K562 (cell line): ENCODE results near the gene HYPK. TPM values are rescaled to one million over a fixed set of nuclear protein-coding genes. Genes with fewer than 3 reads are reported as not detected.
A peak's percentile ranks its signal among the peaks of the same experiment; 100 is the strongest.

Source experiments
- AFF1 ChIP-seq, 2 experiments: fragments of 450-650 bp; IDR thresholded peaks; 2 replicates each; pipeline ENCODE4 v1.6.1; 2018; ENCODE audit warnings: mild to moderate bottlenecking in 2 of 2, low read depth in 1 of 2; ENCODE audit not compliant: partially characterized antibody in 2 of 2
- CEBPB ChIP-seq: fragments of 450-650 bp; IDR thresholded peaks from 2 replicates; pipeline ENCODE4 v1.6.1; 2016; ENCODE audit warnings: missing genetic modification characterization, missing compliant biosample characterization
- CEBPG ChIP-seq, 3 experiments: fragments of 200-800 bp in 1 of 3; sonication (Bioruptor generic) in 1 of 3; sonication (generic) in 1 of 3; formaldehyde crosslinking in 1 of 3; IDR thresholded peaks in 2 of 3; conservative IDR thresholded peaks in 1 of 3; 2 replicates each; pipeline versions ENCODE4 v1.6.1 to v1.8.0; 2016 to 2022; ENCODE audit warnings: missing compliant biosample characterization in 2 of 3, missing genetic modification characterization in 2 of 3, mild to moderate bottlenecking in 1 of 3, missing genetic modification reagents in 1 of 3
- E2F6 ChIP-seq, 2 experiments: IDR thresholded peaks; 2 replicates each; pipeline ENCODE4 v1.6.1; 2011; ENCODE audit warnings: borderline replicate concordance in 1 of 2, control low read depth in 1 of 2, low read depth in 1 of 2, low read length in 1 of 2, mild to moderate bottlenecking in 1 of 2, mixed read lengths in 1 of 2, moderate library complexity in 1 of 2; ENCODE audit not compliant: insufficient read depth in 1 of 2, insufficient read length in 1 of 2, poor library complexity in 1 of 2, severe bottlenecking in 1 of 2; ENCODE audit errors: extremely low read depth in 1 of 2
- FOXA3 ChIP-seq, 2 experiments: fragments of 450-650 bp in 1 of 2; sonication (generic) in 1 of 2; formaldehyde crosslinking; IDR thresholded peaks in 1 of 2; conservative IDR thresholded peaks in 1 of 2; 2 replicates each; pipeline versions ENCODE4 v1.4.0 to v1.8.0; 2020 to 2022; ENCODE audit warnings: mild to moderate bottlenecking in 2 of 2, missing genetic modification reagents in 1 of 2
- HMG20B ChIP-seq: fragments of 250-450 bp; sonication (Bioruptor Pico); IDR thresholded peaks from 2 replicates; pipeline ENCODE4 v1.5.0; 2021; ENCODE audit warnings: mild to moderate bottlenecking
- MLLT1 ChIP-seq, 2 experiments: fragments of 450-650 bp; IDR thresholded peaks; 2 replicates each; pipeline ENCODE4 v1.6.1; 2016
- ZNF3 ChIP-seq: fragments of 250-450 bp; sonication (Bioruptor Pico); IDR thresholded peaks from 2 replicates; pipeline ENCODE4 v1.5.0; 2021; ENCODE audit warnings: mild to moderate bottlenecking, moderate library complexity
- ZNF764 ChIP-seq: fragments of 250-450 bp; sonication (Bioruptor Pico); IDR thresholded peaks from 2 replicates; pipeline ENCODE4 v1.4.0; 2020; ENCODE audit warnings: low read depth, mild to moderate bottlenecking, moderate library complexity
- polyA plus RNA-seq, 8 experiments: library from polyadenylated mRNA; depleted of rRNA in 4 of 8; stranded (reverse) in 5 of 8; unstranded in 3 of 8; fragments of >200 nt; fragmentation: Nextera tagmentation in 2 of 8; fragmentation: Illumina TruSeq in 1 of 8; extraction: Ambion mirVana in 2 of 8; extraction: Trizol in 1 of 8; gene quantifications; 2 replicates each; pipeline versions ENCODE4 v1.2.1 to v1.2.3, GENCODE V29; 2011 to 2014; ENCODE audit warnings: inconsistent platforms in 1 of 8, missing spikeins in 1 of 8
- total RNA-seq, 7 experiments: library from RNA; depleted of rRNA in 6 of 7; stranded (reverse); fragments of >200 nt in 6 of 7; fragmentation: Illumina TruSeq in 2 of 7; extraction: Trizol in 2 of 7; gene quantifications; 2 replicates each; pipeline versions ENCODE4 v1.2.1 to v1.2.3, GENCODE V29; 2011 to 2021; ENCODE audit warnings: low replicate concordance in 1 of 7
- TF ChIP-seq, protein P1 (sequence below): sonication (generic); formaldehyde crosslinking; IDR thresholded peaks from 2 replicates; pipeline ENCODE4 v1.8.0; 2022; ENCODE audit warnings: mild to moderate bottlenecking, missing genetic modification reagents
- TF ChIP-seq, protein P2 (sequence below): IDR thresholded peaks from 2 replicates; pipeline ENCODE4 v1.6.1; 2011; ENCODE audit warnings: borderline replicate concordance, low read depth, mild to moderate bottlenecking, moderate library complexity, low read length; ENCODE audit not compliant: insufficient read depth, poor library complexity, severe bottlenecking
- TF ChIP-seq, protein P3 (sequence below): fragments of 450-650 bp; IDR thresholded peaks from 2 replicates; pipeline ENCODE4 v1.6.1; 2017; ENCODE audit warnings: mild to moderate bottlenecking, moderate library complexity

HYPK gene
- total and polyA plus RNA-seq, 9 of the 15 experiments (the other 6 are each of a cell fraction or from before 2014, with no cell fraction given): 7.2 to 28.0 (median 21.1) TPM

DNA sequence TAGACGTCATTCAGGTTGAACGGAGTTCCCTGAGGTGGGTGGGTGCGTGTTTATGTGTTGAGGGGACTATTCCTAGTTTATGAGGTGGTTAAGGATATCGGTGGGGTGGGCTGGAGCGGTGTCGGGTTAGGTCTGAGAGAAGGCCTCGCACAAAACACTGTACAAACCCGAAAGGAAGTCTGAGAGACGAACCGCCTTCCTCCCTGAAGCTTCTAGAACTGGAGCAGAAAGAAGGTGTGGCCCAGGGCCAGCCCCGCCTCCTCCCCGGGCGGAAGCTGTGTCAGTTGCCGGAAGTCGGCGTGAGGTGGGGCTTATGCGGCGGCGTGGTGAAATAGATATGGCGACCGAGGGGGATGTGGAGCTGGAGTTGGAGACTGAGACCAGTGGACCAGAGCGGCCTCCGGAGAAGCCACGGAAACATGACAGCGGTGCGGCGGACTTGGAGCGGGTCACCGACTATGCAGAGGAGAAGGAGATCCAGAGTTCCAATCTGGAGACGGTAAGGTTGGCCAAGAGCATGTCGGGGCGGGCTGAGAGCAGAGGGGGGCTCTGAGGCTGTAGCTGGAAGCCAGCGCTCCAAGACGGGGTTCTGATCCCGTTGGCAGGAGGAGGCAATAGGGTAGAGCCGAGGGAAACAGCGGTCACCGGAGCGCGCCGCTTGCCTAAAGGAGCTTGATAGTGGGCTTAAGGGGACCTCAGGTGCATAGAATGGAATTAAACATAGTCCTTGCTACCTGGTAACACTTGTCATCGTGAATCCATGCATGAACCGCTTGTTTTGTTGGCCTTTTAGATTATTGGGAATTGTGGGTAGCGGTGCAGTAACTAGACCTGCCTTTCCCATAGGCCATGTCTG is at the start of gene HYPK (continued):
- TF ChIP-seq HMG20B (no peak), E2F6 (IDR thresholded peaks at IDR 0.05; ENCODE audit: borderline replicate concordance in 1 of 2, extremely low read depth in 1 of 2, insufficient read depth in 1 of 2, insufficient read length in 1 of 2, low read depth in 1 of 2, low read length in 1 of 2, poor library complexity in 1 of 2, severe bottlenecking in 1 of 2) (no peak), MLLT1 (IDR thresholded peaks at IDR 0.05) (no peak; a peak in 1 of 4 replicates), FOXA3 (CRISPR knock-in tag; conservative IDR thresholded peaks at IDR 0.05 in 1 of 2, IDR thresholded peaks at IDR 0.05 in 1 of 2) (no peak), CEBPB (tag) (peak; percentile 48), ZNF3 (CRISPR knock-in tag) (no peak), CEBPG (CRISPR knock-in tag; IDR thresholded peaks at IDR 0.05) (0 out of 2 replicates have a peak, but pooled peaks have one; percentile 17), CEBPG (tag; conservative IDR thresholded peaks at IDR 0.05 in 1 of 2, IDR thresholded peaks at IDR 0.05 in 1 of 2) (0 out of 4 replicates have a peak, but pooled peaks of 1 of the 2 experiments have one; percentile 32), ZNF764 (CRISPR knock-in tag) (no peak), AFF1 (IDR thresholded peaks at IDR 0.05; ENCODE audit: low read depth in 1 of 2, partially characterized antibody in 2 of 2) (peak; percentile 13 to 47)
- TF ChIP-seq, protein P1, sequence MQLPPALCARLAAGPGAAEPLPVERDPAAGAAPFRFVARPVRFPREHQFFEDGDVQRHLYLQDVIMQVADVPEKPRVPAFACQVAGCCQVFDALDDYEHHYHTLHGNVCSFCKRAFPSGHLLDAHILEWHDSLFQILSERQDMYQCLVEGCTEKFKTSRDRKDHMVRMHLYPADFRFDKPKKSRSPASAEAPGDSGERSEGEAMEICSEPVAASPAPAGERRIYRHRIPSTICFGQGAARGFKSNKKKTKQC (CRISPR knock-in tag): no peak
- TF ChIP-seq, protein P2, sequence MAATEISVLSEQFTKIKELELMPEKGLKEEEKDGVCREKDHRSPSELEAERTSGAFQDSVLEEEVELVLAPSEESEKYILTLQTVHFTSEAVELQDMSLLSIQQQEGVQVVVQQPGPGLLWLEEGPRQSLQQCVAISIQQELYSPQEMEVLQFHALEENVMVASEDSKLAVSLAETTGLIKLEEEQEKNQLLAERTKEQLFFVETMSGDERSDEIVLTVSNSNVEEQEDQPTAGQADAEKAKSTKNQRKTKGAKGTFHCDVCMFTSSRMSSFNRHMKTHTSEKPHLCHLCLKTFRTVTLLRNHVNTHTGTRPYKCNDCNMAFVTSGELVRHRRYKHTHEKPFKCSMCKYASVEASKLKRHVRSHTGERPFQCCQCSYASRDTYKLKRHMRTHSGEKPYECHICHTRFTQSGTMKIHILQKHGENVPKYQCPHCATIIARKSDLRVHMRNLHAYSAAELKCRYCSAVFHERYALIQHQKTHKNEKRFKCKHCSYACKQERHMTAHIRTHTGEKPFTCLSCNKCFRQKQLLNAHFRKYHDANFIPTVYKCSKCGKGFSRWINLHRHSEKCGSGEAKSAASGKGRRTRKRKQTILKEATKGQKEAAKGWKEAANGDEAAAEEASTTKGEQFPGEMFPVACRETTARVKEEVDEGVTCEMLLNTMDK: no peak
- TF ChIP-seq, protein P3, sequence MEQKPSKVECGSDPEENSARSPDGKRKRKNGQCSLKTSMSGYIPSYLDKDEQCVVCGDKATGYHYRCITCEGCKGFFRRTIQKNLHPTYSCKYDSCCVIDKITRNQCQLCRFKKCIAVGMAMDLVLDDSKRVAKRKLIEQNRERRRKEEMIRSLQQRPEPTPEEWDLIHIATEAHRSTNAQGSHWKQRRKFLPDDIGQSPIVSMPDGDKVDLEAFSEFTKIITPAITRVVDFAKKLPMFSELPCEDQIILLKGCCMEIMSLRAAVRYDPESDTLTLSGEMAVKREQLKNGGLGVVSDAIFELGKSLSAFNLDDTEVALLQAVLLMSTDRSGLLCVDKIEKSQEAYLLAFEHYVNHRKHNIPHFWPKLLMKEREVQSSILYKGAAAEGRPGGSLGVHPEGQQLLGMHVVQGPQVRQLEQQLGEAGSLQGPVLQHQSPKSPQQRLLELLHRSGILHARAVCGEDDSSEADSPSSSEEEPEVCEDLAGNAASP: no peak
